Thoracic aorta (tissue), 2 donors: Measurements from ENCODE around the gene SLC31A2. TPM values are rescaled to one million over a fixed set of nuclear protein-coding genes. Genes with fewer than 3 reads are reported as not detected.
"Not testable (repeated sequence)": the region's sequence is repeated elsewhere in the genome, so short reads cannot be mapped to it uniquely, and the experiment has no call there.

Experiments
- ATAC-seq: fragments of 150-250 bp; one replicate; pipeline ENCODE4 v1.8.0; 2017; ENCODE audit warnings: low read depth; ENCODE audit not compliant: insufficient number of reproducible peaks, low FRiP score
- DNase-seq: peaks from one replicate; pipeline ENCODE4 v3.0.0-alpha.2; 2020; ENCODE audit warnings: low spot score
- H3K27ac ChIP-seq, 2 donors: fragments of 200-600 bp; sonication (generic); 1 replicate in 1 of 2; 2 replicates in 1 of 2; pipeline ENCODE4 v1.5.1; 2016; ENCODE audit warnings: mild to moderate bottlenecking in 2 of 2, moderate library complexity in 2 of 2
- H3K27me3 ChIP-seq: fragments of 200-600 bp; sonication (generic); replicated peaks from 2 replicates; pipeline ENCODE4 v1.6.0; 2016; ENCODE audit warnings: mild to moderate bottlenecking; ENCODE audit not compliant: insufficient read depth
- H3K36me3 ChIP-seq: fragments of 200-600 bp; sonication (generic); one replicate; pipeline ENCODE4 v1.5.1; 2016
- H3K4me1 ChIP-seq, 2 donors: fragments of 200-600 bp; sonication (generic); 1 replicate in 1 of 2; 2 replicates in 1 of 2; pipeline versions ENCODE4 v1.5.1 to v1.6.0; 2016; ENCODE audit warnings: low read depth in 2 of 2, mild to moderate bottlenecking in 1 of 2; ENCODE audit not compliant: control insufficient read depth in 1 of 2
- H3K4me3 ChIP-seq: fragments of 200-600 bp; sonication (generic); 2 replicates; pipeline ENCODE4 v1.5.1; 2016; ENCODE audit warnings: mild to moderate bottlenecking
- H3K9me3 ChIP-seq: fragments of 200-600 bp; sonication (generic); 2 replicates; pipeline ENCODE4 v1.5.1; 2016
- total RNA-seq, 2 donors: library from RNA; depleted of rRNA; stranded (reverse); fragments of >200 nt; gene quantifications; one replicate each; pipeline versions ENCODE4 v1.1.0 to v1.2.3, GENCODE V29; 2016
- TF ChIP-seq, protein P1 (sequence below): fragments of 200-600 bp; sonication (generic); IDR thresholded peaks from one replicate; pipeline ENCODE4 v1.5.1; 2019; ENCODE audit warnings: antibody characterized with exemption

SLC31A2 gene
- total RNA-seq, 2 donors from 2014 or later: 15.2 to 17.2 TPM

DNA sequence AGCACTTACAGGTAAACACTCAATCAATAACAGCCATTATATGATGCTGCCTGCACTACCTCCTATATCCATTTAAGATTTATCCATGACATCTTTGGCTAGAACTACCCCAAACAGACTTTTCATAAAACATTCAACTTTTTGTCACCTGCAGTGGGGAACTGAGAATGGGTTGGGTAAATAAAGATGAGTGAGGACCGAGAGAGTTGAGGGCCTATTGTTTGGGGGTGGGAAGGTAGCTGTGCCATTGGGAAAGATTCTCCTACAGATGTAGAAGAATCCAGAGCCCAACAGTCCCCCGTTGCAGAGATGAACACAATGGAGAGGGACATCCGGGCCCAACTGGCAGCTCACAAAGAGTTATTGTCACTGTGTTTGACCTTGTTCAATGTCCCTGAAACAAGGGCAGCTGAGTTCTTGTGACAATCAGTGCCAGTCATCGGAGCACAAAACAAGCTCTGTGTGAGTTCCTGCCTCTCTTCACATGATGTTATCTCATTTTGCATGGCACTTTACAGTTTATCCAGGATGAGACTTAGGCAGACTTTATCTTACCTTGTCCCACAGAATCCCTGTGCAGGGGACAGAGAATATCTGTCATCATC is 11.5 kb upstream of the SLC31A2 start:
- no peaks in the 10 kb centered on the region for H3K27me3 ChIP-seq
- TF ChIP-seq, protein P1, sequence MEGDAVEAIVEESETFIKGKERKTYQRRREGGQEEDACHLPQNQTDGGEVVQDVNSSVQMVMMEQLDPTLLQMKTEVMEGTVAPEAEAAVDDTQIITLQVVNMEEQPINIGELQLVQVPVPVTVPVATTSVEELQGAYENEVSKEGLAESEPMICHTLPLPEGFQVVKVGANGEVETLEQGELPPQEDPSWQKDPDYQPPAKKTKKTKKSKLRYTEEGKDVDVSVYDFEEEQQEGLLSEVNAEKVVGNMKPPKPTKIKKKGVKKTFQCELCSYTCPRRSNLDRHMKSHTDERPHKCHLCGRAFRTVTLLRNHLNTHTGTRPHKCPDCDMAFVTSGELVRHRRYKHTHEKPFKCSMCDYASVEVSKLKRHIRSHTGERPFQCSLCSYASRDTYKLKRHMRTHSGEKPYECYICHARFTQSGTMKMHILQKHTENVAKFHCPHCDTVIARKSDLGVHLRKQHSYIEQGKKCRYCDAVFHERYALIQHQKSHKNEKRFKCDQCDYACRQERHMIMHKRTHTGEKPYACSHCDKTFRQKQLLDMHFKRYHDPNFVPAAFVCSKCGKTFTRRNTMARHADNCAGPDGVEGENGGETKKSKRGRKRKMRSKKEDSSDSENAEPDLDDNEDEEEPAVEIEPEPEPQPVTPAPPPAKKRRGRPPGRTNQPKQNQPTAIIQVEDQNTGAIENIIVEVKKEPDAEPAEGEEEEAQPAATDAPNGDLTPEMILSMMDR: no peak
- no peaks in the 10 kb centered on the region for H3K36me3 ChIP-seq
- no peak overlapping the region for H3K27ac ChIP-seq
- H3K4me1 ChIP-seq: no peaks in the 10 kb centered on the region
- no peak for ATAC-seq
- no peak overlapping the region for H3K4me3 ChIP-seq
- DNase-seq: no peak
- no peaks in the 10 kb centered on the region for H3K9me3 ChIP-seq

DNA sequence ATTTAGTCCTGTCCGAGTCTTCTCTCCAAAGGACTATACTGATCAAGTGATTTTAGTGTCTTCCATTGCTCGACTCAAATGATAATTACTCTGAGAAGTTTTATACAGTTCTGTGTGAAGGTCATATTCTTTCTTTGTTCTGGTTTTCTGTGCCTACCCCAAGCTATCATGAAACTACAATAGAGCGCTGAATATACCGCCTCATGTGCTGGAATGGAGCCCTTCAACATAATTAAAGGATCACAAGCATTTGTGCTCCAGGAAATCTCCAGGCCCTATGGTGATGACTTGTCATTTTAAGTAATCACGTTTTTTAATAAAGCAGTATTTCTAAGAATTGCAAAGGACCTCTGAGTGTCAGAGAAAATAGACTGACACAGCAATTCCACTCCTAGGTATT is 10.9 kb upstream of the SLC31A2 start:
- Histone ChIP-seq H3K27me3 (no peaks in the 10 kb centered on the region), H3K4me1 (no peaks in the 10 kb centered on the region), H3K4me3 (no peak overlapping the region), H3K27ac (no peak overlapping the region), H3K36me3 (no peaks in the 10 kb centered on the region), H3K9me3 (no peaks in the 10 kb centered on the region)
- TF ChIP-seq, protein P1: no peak
- DNase-seq: no peak
- no peak for ATAC-seq

- not testable (repeated sequence) for DNase-seq, H3K4me1 ChIP-seq, H3K4me3 ChIP-seq, H3K27ac ChIP-seq, ATAC-seq, H3K27me3 ChIP-seq, H3K9me3 ChIP-seq, H3K36me3 ChIP-seq
Observed at GRCh38 chr9:113140896-113141295, 9.9 kb upstream of the SLC31A2 start.

- Histone ChIP-seq H3K27me3 (no peaks in the 10 kb centered on the region), H3K4me3 (no peak overlapping the region), H3K36me3 (no peaks in the 10 kb centered on the region), H3K27ac (no peak overlapping the region), H3K4me1 (no peaks in the 10 kb centered on the region), H3K9me3 (no peaks in the 10 kb centered on the region)
- DNase-seq: no peak
- TF ChIP-seq, protein P1: no peak
- ATAC-seq: no peak
Observed at GRCh38 chr9:113143432-113144227, 7.2 kb upstream of the SLC31A2 start.

- no peak for ATAC-seq
Observed at GRCh38 chr9:113148372-113148705, 2.5 kb upstream of the SLC31A2 start.

More at GRCh38 chr9:113148372-113148705, 2.5 kb upstream of the SLC31A2 start:
- no peak for DNase-seq
- no peak overlapping the region for H3K4me3 ChIP-seq
- H3K4me1 ChIP-seq: peaks cover 4 to 21% of the 10 kb centered on the region in 2 donors
- H3K27ac ChIP-seq: no peak overlapping the region
- H3K9me3 ChIP-seq: no peaks in the 10 kb centered on the region
- no peaks in the 10 kb centered on the region for H3K36me3 ChIP-seq
- H3K27me3 ChIP-seq: no peaks in the 10 kb centered on the region
- TF ChIP-seq, protein P1: no peak
